Tibial nerve (tissue), 4 donors: ENCODE measurements around the gene SEMA3B.
"Not testable (repeated sequence)": the region's sequence is repeated elsewhere in the genome, so short reads cannot be mapped to it uniquely, and the experiment has no call there.

Experiments used
- EP300 ChIP-seq, 2 donors: sonication (generic); formaldehyde crosslinking; IDR thresholded peaks; one replicate each; pipeline ENCODE4 v1.6.1; 2017; ENCODE audit warnings: antibody characterized with exemption in 2 of 2, mild to moderate bottlenecking in 1 of 2
- POLR2A ChIP-seq, 2 donors: fragments of 450-650 bp; IDR thresholded peaks; one replicate each; pipeline ENCODE4 v1.6.1; 2017; ENCODE audit warnings: antibody characterized with exemption in 2 of 2, mild to moderate bottlenecking in 2 of 2, moderate library complexity in 2 of 2
- TF ChIP-seq, protein P1 (sequence below), 5 experiments: fragments of 200-600 bp in 3 of 5; fragments of 450-650 bp in 2 of 5; sonication (generic) in 3 of 5; IDR thresholded peaks; one replicate each; pipeline ENCODE4 v1.5.1; 2016 to 2019; ENCODE audit warnings: antibody characterized with exemption in 5 of 5, mild to moderate bottlenecking in 3 of 5, moderate library complexity in 2 of 5

- TF ChIP-seq, protein P1, sequence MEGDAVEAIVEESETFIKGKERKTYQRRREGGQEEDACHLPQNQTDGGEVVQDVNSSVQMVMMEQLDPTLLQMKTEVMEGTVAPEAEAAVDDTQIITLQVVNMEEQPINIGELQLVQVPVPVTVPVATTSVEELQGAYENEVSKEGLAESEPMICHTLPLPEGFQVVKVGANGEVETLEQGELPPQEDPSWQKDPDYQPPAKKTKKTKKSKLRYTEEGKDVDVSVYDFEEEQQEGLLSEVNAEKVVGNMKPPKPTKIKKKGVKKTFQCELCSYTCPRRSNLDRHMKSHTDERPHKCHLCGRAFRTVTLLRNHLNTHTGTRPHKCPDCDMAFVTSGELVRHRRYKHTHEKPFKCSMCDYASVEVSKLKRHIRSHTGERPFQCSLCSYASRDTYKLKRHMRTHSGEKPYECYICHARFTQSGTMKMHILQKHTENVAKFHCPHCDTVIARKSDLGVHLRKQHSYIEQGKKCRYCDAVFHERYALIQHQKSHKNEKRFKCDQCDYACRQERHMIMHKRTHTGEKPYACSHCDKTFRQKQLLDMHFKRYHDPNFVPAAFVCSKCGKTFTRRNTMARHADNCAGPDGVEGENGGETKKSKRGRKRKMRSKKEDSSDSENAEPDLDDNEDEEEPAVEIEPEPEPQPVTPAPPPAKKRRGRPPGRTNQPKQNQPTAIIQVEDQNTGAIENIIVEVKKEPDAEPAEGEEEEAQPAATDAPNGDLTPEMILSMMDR (IDR thresholded peaks at IDR 0.05): not testable (repeated sequence)
- TF ChIP-seq EP300, POLR2A (IDR thresholded peaks at IDR 0.05): not testable (repeated sequence)
These were observed 15.2 kb downstream of the SEMA3B start for GRCh38 chr3:50284121-50284520.
